Endothelial cell (in vitro differentiated cells): ENCODE results near the gene TAC3. TPM values are rescaled to one million over a fixed set of nuclear protein-coding genes. Genes with fewer than 3 reads are reported as not detected.

Experiments
- DNase-seq: peaks from one replicate; pipeline ENCODE4 v3.0.0; 2021; ENCODE audit warnings: low spot score
- H3K27ac Mint-ChIP-seq: one replicate; pipeline ENCODE4 v1.8.0; 2021; ENCODE audit warnings: mixed read lengths, inconsistent platforms; ENCODE audit not compliant: unreplicated experiment
- H3K27me3 Mint-ChIP-seq: one replicate; pipeline ENCODE4 v1.8.0; 2021; ENCODE audit warnings: mild to moderate bottlenecking, moderate library complexity, mixed read lengths, inconsistent platforms; ENCODE audit not compliant: unreplicated experiment
- H3K36me3 Mint-ChIP-seq: one replicate; pipeline ENCODE4 v1.8.0; 2021; ENCODE audit warnings: mild to moderate bottlenecking, low read depth, mixed read lengths, inconsistent platforms; ENCODE audit not compliant: unreplicated experiment
- H3K4me1 Mint-ChIP-seq: one replicate; pipeline ENCODE4 v1.8.0; 2021; ENCODE audit warnings: mild to moderate bottlenecking, mixed read lengths, inconsistent platforms; ENCODE audit not compliant: unreplicated experiment
- H3K4me3 Mint-ChIP-seq: one replicate; pipeline ENCODE4 v1.8.0; 2021; ENCODE audit warnings: mild to moderate bottlenecking, mixed read lengths, inconsistent platforms; ENCODE audit not compliant: unreplicated experiment
- H3K9me3 Mint-ChIP-seq: one replicate; pipeline ENCODE4 v1.8.0; 2021; ENCODE audit warnings: mixed read lengths, inconsistent platforms; ENCODE audit not compliant: unreplicated experiment
- total RNA-seq: library from RNA; stranded (reverse); fragmentation: NEBNext Ultra II Directional; extraction: Animal tissue kit (Norgen Biotek cat#: 25700); gene quantifications from one replicate; pipeline ENCODE4 v1.2.1, GENCODE V29; 2021; ENCODE audit not compliant: unreplicated experiment
- TF ChIP-seq, protein P1 (sequence below): fragments of 200-600 bp; sonication (generic); IDR thresholded peaks from one replicate; pipeline ENCODE4 v1.5.0; 2021; ENCODE audit warnings: antibody characterized with exemption; ENCODE audit not compliant: unreplicated experiment

TAC3 gene
- total RNA-seq, 1 donor from 2014 or later: 18.0 TPM

DNA sequence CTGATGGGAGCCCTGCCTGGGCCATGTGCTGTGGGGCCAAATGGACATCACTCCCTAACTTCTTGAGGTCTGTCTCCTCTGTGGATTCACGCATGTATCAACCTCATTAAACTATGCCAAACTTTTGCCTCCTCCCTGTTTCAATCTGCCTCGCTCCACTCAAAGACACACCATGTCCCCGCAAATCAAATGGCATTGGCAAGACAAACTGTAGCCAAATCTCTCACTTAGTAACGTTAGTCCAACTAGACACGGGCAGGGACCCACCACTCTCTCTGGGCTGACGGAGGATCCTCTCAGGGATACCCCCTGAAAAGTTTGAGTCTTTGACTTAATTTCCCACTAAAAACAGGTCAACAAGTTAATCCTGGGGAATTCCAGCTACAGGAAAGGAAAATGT lies 18.0 kb downstream of the TAC3 start:
- TF ChIP-seq, protein P1, sequence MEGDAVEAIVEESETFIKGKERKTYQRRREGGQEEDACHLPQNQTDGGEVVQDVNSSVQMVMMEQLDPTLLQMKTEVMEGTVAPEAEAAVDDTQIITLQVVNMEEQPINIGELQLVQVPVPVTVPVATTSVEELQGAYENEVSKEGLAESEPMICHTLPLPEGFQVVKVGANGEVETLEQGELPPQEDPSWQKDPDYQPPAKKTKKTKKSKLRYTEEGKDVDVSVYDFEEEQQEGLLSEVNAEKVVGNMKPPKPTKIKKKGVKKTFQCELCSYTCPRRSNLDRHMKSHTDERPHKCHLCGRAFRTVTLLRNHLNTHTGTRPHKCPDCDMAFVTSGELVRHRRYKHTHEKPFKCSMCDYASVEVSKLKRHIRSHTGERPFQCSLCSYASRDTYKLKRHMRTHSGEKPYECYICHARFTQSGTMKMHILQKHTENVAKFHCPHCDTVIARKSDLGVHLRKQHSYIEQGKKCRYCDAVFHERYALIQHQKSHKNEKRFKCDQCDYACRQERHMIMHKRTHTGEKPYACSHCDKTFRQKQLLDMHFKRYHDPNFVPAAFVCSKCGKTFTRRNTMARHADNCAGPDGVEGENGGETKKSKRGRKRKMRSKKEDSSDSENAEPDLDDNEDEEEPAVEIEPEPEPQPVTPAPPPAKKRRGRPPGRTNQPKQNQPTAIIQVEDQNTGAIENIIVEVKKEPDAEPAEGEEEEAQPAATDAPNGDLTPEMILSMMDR: no peak
- no peak for DNase-seq

DNA sequence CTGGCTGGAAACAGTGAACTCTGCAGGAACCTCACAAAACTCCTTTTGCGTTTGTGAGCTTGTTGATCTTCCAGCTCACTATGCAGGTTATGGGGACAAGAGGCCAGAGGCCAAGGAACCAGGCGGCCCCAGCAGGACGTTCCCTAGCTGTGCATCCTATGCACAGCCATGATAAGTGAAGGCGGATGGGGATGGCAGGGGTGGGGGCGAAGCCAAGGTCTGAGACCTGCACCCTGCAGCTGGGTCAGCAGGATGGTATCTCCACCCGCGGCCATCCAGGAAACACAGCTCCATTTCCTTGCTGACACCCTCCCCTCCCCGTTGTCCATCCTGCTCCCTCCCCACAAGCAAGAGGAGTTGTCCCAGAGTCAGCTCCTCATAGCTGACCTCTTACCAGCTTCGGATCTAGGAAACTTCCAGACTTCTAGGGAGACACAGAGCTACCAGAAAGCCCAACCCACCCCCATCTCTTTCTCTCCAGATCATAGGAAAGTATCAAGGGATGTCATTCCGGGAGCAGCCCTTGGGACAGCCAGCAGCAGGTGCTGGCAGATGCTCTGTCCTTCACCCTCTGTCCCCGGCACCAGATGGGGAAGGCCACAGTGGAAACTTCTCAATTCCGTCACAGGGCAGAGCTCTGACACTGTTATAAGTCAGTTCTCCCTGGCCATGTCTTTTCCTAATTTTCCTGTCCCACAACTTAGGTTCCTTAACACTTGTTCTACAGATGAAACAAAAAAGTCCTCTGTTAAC lies 19.4 kb downstream of the TAC3 start:
- H3K9me3 Mint-ChIP-seq: no peaks in the 10 kb centered on the region
- H3K4me3 Mint-ChIP-seq: peak overlapping the region; percentile 54
- peaks cover 77% of the 10 kb centered on the region for H3K4me1 Mint-ChIP-seq
- no peak for DNase-seq
- TF ChIP-seq, protein P1: no peak
- H3K27ac Mint-ChIP-seq: peak overlapping the region; percentile 62
- peaks cover 11% of the 10 kb centered on the region for H3K36me3 Mint-ChIP-seq
- H3K27me3 Mint-ChIP-seq: peaks cover 5% of the 10 kb centered on the region

More for the DNA sequence above, 18.0 kb downstream of the TAC3 start:
- Mint-ChIP-seq H3K27me3 (peaks cover 5% of the 10 kb centered on the region), H3K9me3 (no peaks in the 10 kb centered on the region), H3K4me1 (peaks cover 68% of the 10 kb centered on the region), H3K27ac (no peak overlapping the region), H3K4me3 (no peak overlapping the region), H3K36me3 (peaks cover 19% of the 10 kb centered on the region)

DNA sequence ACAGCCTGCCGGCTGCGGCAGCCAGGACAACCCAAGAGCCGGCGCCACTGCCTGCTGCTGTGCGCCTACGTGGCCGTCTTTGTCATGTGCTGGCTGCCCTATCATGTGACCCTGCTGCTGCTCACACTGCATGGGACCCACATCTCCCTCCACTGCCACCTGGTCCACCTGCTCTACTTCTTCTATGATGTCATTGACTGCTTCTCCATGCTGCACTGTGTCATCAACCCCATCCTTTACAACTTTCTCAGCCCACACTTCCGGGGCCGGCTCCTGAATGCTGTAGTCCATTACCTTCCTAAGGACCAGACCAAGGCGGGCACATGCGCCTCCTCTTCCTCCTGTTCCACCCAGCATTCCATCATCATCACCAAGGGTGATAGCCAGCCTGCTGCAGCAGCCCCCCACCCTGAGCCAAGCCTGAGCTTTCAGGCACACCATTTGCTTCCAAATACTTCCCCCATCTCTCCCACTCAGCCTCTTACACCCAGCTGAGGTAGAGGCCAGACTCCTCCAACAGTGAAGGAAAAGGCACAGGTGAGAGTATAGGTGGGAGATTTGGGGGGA lies 20.3 kb downstream of the TAC3 start:
- TF ChIP-seq, protein P1: no peak
- no peak for DNase-seq
- peaks cover 6% of the 10 kb centered on the region for H3K27me3 Mint-ChIP-seq
- H3K27ac Mint-ChIP-seq: peak overlapping the region; percentile 62
- H3K9me3 Mint-ChIP-seq: no peaks in the 10 kb centered on the region
- peaks cover 78% of the 10 kb centered on the region for H3K4me1 Mint-ChIP-seq
- H3K4me3 Mint-ChIP-seq: peak overlapping the region; percentile 56
- peaks cover 11% of the 10 kb centered on the region for H3K36me3 Mint-ChIP-seq

DNA sequence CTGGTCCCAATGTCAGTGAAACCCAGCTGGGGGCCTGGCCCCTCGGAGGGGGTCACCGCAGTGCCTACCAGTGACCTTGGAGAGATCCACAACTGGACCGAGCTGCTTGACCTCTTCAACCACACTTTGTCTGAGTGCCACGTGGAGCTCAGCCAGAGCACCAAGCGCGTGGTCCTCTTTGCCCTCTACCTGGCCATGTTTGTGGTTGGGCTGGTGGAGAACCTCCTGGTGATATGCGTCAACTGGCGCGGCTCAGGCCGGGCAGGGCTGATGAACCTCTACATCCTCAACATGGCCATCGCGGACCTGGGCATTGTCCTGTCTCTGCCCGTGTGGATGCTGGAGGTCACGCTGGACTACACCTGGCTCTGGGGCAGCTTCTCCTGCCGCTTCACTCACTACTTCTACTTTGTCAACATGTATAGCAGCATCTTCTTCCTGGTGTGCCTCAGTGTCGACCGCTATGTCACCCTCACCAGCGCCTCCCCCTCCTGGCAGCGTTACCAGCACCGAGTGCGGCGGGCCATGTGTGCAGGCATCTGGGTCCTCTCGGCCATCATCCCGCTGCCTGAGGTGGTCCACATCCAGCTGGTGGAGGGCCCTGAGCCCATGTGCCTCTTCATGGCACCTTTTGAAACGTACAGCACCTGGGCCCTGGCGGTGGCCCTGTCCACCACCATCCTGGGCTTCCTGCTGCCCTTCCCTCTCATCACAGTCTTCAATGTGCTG lies 21.0 kb downstream of the TAC3 start:
- Mint-ChIP-seq H3K4me1 (peaks cover 77% of the 10 kb centered on the region), H3K27me3 (peaks cover 6% of the 10 kb centered on the region), H3K9me3 (no peaks in the 10 kb centered on the region), H3K4me3 (peak overlapping the region; percentile 56), H3K36me3 (peaks cover 11% of the 10 kb centered on the region), H3K27ac (no peak overlapping the region)
- no peak for DNase-seq
- TF ChIP-seq, protein P1: no peak
